HG02943 (cell line): ENCODE results near the gene TAS2R46.
"Not testable (repeated sequence)": the region's sequence is repeated elsewhere in the genome, so short reads cannot be mapped to it uniquely, and the experiment has no call there.

ENCODE experiments used
- ATAC-seq: cut with Tn5 transposase; IDR thresholded peaks from one replicate; pipeline ENCODE4 v1.9.1; 2021; ENCODE audit warnings: mild to moderate bottlenecking, low read depth, moderate library complexity; ENCODE audit not compliant: unreplicated experiment

TAS2R46 gene

GRCh38 chr12:11040162-11040561 lies 21.9 kb downstream of the TAS2R46 start:
- no peak for ATAC-seq

GRCh38 chr12:11039171-11039570 lies 22.9 kb downstream of the TAS2R46 start:
- no peak for ATAC-seq

- ATAC-seq, result not testable (repeated sequence)
Measured at GRCh38 chr12:11033959-11034358, 28.1 kb downstream of the TAS2R46 start.

GRCh38 chr12:11031307-11031706 lies 30.8 kb downstream of the TAS2R46 start, which contains the start of gene TAS2R31:
TSS of gene TAS2R31 (minus strand) at chr12:11031407. CDS start at chr12:11031335, 72 bp downstream.
- no peak for ATAC-seq

- ATAC-seq, result no peak
Measured at GRCh38 chr12:11026118-11026517, 36.0 kb downstream of the TAS2R46 start.

DNA sequence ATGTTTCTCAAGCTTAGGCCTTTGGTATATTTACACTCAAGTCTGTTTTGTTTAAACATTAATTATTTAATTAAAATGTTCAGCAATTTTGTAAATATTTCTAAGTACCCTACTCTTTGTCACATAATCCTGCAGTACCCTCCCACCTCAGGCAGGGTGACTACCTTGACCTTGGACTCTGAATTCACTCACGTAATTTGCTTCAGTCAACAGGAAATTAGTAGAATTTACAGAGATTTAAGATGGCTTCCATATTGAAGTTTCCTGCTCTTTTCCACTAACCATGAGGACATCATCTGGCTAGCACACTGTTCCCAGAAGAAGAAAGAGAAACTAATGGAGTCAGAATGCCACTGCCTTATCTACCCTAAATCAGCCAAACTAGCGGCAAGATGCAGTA lies 38.7 kb downstream of the TAS2R46 start:
- no peak for ATAC-seq

DNA sequence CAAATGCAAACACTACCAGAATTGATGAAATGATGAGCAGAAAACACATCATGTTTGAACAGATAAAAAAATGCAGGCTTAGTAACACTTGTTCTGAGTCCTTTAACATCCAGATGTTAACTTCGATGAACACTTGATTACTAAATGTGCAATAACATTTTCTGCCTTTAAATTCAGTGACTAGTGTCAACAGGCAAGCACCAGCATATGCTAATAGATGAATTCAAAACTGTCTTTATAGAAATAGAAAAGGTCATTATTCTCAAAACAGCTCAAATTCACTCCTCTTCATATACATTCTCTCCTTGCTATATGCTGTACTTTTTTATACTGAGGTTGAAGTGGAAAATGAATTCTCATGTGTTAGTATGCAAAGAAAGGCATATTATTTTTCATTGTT lies 39.6 kb downstream of the TAS2R46 start, which contains the start of gene TAS2R19:
TSS of gene TAS2R19 (minus strand) at position 101 of the 400 bp plus-strand sequence. CDS start at position 52, 49 bp downstream.
- no peak for ATAC-seq

GRCh38 chr12:11016937-11017336 lies 45.2 kb downstream of the TAS2R46 start:
- ATAC-seq, result no peak

DNA sequence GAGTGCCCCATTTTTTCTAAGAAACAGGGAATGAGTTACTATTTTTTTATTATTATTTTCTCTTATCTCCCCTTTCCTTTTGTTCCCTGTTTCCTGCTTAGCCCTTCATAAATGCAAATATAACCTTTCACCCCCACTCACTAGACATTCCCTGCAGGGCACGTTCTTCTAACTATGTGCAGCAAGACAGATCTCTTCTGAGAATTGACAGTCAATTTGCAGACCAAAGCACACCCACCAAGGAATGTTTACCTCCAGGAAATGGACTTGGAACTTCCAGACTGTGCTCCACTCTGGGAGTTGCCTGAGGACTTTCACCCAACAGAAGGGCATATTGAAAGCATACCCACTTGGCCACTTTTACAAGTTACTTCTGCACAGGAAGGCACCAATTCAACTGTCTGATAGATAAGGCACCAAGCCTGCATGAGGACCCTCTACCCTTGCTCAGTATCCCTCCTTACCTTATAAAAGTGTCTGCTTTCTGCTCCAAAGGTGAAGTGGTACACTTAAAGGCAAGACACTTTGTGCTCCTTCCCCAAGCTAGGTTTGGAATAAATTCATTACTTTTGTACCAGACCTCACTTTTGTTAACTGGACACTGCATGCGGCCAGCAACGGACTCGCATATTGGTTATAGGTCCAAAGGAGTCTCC lies 46.2 kb downstream of the TAS2R46 start:
- no peak for ATAC-seq

DNA sequence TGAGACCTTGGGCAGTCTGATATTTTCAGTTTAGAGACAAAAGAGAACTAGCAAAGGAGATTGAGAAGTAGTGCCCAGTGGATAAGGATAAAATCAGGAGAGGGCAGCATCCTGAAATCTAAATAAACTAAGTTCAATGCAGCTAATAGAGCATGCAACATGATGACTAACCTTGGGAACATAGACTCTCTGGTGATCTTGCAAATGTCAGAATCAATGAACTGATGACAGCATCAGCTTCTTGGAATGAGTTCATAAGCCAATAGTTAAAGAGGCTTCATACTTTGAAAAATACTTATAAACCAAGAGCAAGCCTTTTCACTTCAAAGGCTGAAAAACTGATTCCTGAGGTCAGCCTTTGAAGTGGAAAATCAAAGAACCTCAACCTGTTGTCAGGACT lies 47.9 kb downstream of the TAS2R46 start:
- ATAC-seq, result no peak
